Neural cell (in vitro differentiated cells): ENCODE measurements around the gene CLTCL1.

Experiments
- EZH2 ChIP-seq: fragments of 200-600, 300-800 bp; shearing (Covaris generic), sonication (generic); IDR thresholded peaks from 2 replicates; pipeline ENCODE4 v1.6.1; 2014; ENCODE audit warnings: antibody characterized with exemption, low read length, borderline replicate concordance, mild to moderate bottlenecking; ENCODE audit not compliant: insufficient read depth, poor library complexity, severe bottlenecking
- MXI1 ChIP-seq: fragments of 450-650 bp; conservative IDR thresholded peaks from 2 replicates; pipeline ENCODE4 v1.6.1; 2014; ENCODE audit warnings: antibody characterized with exemption, mild to moderate bottlenecking; ENCODE audit not compliant: poor library complexity, severe bottlenecking
- POLR2AphosphoS5 ChIP-seq: IDR thresholded peaks from 2 replicates; pipeline ENCODE4 v1.6.1; 2012
- TF ChIP-seq, protein P1 (sequence below): fragments of 450-650 bp; IDR thresholded peaks from 2 replicates; pipeline ENCODE4 v1.5.1; 2014; ENCODE audit warnings: antibody characterized with exemption, mild to moderate bottlenecking, moderate library complexity; ENCODE audit not compliant: poor library complexity, severe bottlenecking

DNA sequence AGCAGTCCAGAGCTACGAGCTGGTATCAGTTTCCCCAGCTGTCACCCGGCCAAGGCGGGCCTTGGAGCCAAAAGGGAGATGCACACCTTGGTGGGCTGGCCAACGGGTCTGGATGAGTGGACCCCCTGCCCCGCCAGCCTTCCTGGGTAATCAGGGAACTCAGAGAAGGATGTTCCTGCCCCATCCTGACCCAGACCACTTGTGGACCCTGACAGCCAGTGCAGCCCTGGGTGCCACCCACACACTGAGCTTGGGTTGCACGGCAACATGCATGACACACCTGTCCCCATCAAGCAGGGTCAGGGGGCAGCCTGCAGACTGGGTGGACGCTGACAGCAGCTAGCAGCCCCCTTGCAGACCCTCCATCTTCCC, 121.6 kb downstream of the CLTCL1 start:
- TF ChIP-seq, protein P1, sequence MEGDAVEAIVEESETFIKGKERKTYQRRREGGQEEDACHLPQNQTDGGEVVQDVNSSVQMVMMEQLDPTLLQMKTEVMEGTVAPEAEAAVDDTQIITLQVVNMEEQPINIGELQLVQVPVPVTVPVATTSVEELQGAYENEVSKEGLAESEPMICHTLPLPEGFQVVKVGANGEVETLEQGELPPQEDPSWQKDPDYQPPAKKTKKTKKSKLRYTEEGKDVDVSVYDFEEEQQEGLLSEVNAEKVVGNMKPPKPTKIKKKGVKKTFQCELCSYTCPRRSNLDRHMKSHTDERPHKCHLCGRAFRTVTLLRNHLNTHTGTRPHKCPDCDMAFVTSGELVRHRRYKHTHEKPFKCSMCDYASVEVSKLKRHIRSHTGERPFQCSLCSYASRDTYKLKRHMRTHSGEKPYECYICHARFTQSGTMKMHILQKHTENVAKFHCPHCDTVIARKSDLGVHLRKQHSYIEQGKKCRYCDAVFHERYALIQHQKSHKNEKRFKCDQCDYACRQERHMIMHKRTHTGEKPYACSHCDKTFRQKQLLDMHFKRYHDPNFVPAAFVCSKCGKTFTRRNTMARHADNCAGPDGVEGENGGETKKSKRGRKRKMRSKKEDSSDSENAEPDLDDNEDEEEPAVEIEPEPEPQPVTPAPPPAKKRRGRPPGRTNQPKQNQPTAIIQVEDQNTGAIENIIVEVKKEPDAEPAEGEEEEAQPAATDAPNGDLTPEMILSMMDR = no peak
- TF ChIP-seq EZH2 (no peak), POLR2AphosphoS5 (no peak), MXI1 (no peak)
